Myocyte (in vitro differentiated cells): ENCODE data around the gene ZMYM3. TPM values are rescaled to one million over a fixed set of nuclear protein-coding genes. Genes with fewer than 3 reads are reported as not detected.
A peak's percentile ranks its signal among the peaks of the same experiment; 100 is the strongest.
"Not testable (repeated sequence)": the region's sequence is repeated elsewhere in the genome, so short reads cannot be mapped to it uniquely, and the experiment has no call there.

Experiments
- DNase-seq: peaks from one replicate; pipeline ENCODE4 v3.0.0-alpha.2; 2012; ENCODE audit warnings: low read depth
- polyA plus RNA-seq: library from polyadenylated mRNA; unstranded; fragments of >200 nt; gene quantifications from one replicate; pipeline ENCODE4 v1.2.1, GENCODE V29; 2012; ENCODE audit warnings: missing spikeins
- total RNA-seq: library from RNA; depleted of rRNA; stranded (reverse); fragments of >200 nt; gene quantifications from 2 replicates; pipeline ENCODE4 v1.2.3, GENCODE V29; 2014

The ZMYM3 gene
- 21.4 and 22.7 TPM in 2 replicates for total RNA-seq
- polyA plus RNA-seq = 19.1 TPM

- DNase-seq = peak; percentile 89
Observed at GRCh38 chrX:71254092-71254963, at the start of gene ZMYM3. ZMYM3 (minus strand) TSS chrX:71254140; CDS start chrX:71253255, 885 bp downstream.

GRCh38 chrX:71302461-71303213 is 48.7 kb upstream of the ZMYM3 start:
- DNase-seq = no peak

GRCh38 chrX:71301195-71301924 is 47.4 kb upstream of the ZMYM3 start, which contains the start of gene ITGB1BP2:
ITGB1BP2 (plus strand) TSS chrX:71301750; CDS start chrX:71301807, 57 bp downstream.
- peak; percentile 92 for DNase-seq

- DNase-seq = not testable (repeated sequence)
Observed at GRCh38 chrX:71300495-71300894, 46.6 kb upstream of the ZMYM3 start.

- not testable (repeated sequence) for DNase-seq
Observed at GRCh38 chrX:71300064-71300463, 46.1 kb upstream of the ZMYM3 start.

GRCh38 chrX:71298119-71298518 is 44.2 kb upstream of the ZMYM3 start:
- no peak for DNase-seq

- no peak for DNase-seq
Observed at GRCh38 chrX:71296806-71297205, 42.9 kb upstream of the ZMYM3 start.

GRCh38 chrX:71292669-71293365 is 38.9 kb upstream of the ZMYM3 start:
- peak; percentile 59 for DNase-seq

- no peak for DNase-seq
Observed at GRCh38 chrX:71291381-71291780, 37.4 kb upstream of the ZMYM3 start.

- DNase-seq = no peak
Observed at GRCh38 chrX:71285929-71286328, 32.0 kb upstream of the ZMYM3 start.

- peak; percentile 99 for DNase-seq
Observed at GRCh38 chrX:71283403-71284143, 29.6 kb upstream of the ZMYM3 start, which contains the start of gene NONO. NONO (plus strand) TSS chrX:71283635; CDS start chrX:71290638, 7,003 bp downstream.

- no peak for DNase-seq
Observed at GRCh38 chrX:71282514-71283402, 28.8 kb upstream of the ZMYM3 start.

- not testable (repeated sequence) for DNase-seq
Observed at GRCh38 chrX:71281300-71281699, 27.4 kb upstream of the ZMYM3 start.

GRCh38 chrX:71272313-71272712 is 18.4 kb upstream of the ZMYM3 start:
- DNase-seq = not testable (repeated sequence)

- no peak for DNase-seq
Observed at GRCh38 chrX:71269801-71270395, 16.0 kb upstream of the ZMYM3 start.

- DNase-seq = not testable (repeated sequence)
Observed at GRCh38 chrX:71268624-71269023, 14.7 kb upstream of the ZMYM3 start.

- no peak for DNase-seq
Observed at GRCh38 chrX:71256856-71257255, 2.9 kb upstream of the ZMYM3 start.

GRCh38 chrX:71256051-71256450 is 2.1 kb upstream of the ZMYM3 start:
- DNase-seq = no peak
